ENCODE results near the gene ACOXL. TPM values are rescaled to one million over a fixed set of nuclear protein-coding genes. Genes with fewer than 3 reads are reported as not detected.

The ACOXL gene
- total and polyA plus RNA-seq, 10 of the 15 experiments (the other 5 are each of a cell fraction or from before 2014, with no cell fraction given) = 0.05 to 1.3 (median 0.71) TPM

DNA sequence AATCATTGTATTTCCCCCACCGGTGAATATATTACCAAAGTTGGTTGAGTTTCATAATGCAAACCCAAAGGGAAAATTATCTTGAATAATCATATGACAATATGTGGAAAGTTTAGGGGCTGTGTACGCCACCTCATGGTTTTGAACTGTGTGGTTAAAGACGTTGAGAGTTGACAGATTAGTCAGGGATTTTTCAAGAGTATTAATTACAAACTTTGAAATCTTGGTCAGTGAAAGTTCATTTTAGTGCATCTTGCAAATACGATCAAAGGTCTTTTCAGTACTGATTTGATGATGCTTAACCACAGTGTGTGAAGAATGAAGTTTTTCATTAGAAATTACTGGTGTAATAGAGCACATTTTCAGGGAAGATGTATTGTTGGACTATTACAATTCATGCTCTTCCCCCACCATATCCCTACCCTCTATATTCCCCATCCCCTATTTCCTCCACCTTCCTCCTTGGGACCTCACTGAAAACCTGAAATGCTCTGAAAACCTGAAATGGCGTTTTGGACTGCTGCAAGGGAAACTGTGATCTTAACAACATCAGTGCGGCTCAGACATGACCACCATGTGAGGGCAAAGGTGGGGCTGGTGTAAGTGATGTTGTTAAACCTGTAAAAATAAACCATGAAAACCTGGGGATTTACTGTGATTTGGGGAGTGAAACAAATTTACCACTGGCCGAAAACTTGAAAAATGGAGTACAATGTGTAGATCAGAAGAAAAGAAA is 383.8 kb downstream of the ACOXL start (continued):
- TF ChIP-seq, protein P1, sequence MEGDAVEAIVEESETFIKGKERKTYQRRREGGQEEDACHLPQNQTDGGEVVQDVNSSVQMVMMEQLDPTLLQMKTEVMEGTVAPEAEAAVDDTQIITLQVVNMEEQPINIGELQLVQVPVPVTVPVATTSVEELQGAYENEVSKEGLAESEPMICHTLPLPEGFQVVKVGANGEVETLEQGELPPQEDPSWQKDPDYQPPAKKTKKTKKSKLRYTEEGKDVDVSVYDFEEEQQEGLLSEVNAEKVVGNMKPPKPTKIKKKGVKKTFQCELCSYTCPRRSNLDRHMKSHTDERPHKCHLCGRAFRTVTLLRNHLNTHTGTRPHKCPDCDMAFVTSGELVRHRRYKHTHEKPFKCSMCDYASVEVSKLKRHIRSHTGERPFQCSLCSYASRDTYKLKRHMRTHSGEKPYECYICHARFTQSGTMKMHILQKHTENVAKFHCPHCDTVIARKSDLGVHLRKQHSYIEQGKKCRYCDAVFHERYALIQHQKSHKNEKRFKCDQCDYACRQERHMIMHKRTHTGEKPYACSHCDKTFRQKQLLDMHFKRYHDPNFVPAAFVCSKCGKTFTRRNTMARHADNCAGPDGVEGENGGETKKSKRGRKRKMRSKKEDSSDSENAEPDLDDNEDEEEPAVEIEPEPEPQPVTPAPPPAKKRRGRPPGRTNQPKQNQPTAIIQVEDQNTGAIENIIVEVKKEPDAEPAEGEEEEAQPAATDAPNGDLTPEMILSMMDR (IDR thresholded peaks at IDR 0.05 in 2 of 3, conservative IDR thresholded peaks at IDR 0.05 in 1 of 3; ENCODE audit: control insufficient read depth in 2 of 3, extremely low read depth in 1 of 3, insufficient read depth in 1 of 3, low read depth in 3 of 3, low read length in 3 of 3) = peak in 1 of 3 experiments; percentile 37; a peak in 1 of 6 replicates
- TF ChIP-seq GATAD2B (conservative IDR thresholded peaks at IDR 0.05; ENCODE audit: low read depth) (0 out of 2 replicates have a peak, but pooled peaks have one; percentile 49), NR2C1 (IDR thresholded peaks at IDR 0.05) (peak; percentile 15; the same call in 1 of the 2 replicates), TCF12 (IDR thresholded peaks at IDR 0.05; ENCODE audit: low read depth, low read length) (no peak), NFYA (IDR thresholded peaks at IDR 0.05; ENCODE audit: borderline replicate concordance, low read depth, low read length) (no peak), KLF5 (IDR thresholded peaks at IDR 0.05; ENCODE audit: partially characterized antibody) (no peak), CBFB (IDR thresholded peaks at IDR 0.05; ENCODE audit: low read depth) (peak; percentile 70), DPF2 (IDR thresholded peaks at IDR 0.05) (peak; percentile 90), KAT2A (conservative IDR thresholded peaks at IDR 0.05; ENCODE audit: control insufficient read depth, low read depth, low read length) (no peak), JUND (IDR thresholded peaks at IDR 0.05; ENCODE audit: low read depth, low read length) (no peak), ATF7 (IDR thresholded peaks at IDR 0.05; ENCODE audit: low read depth) (peak; percentile 95), PML (IDR thresholded peaks at IDR 0.05; ENCODE audit: low read length) (peak; percentile 55), MEF2A (IDR thresholded peaks at IDR 0.05; ENCODE audit: insufficient read depth, low read depth, low read length) (0 out of 2 replicates have a peak, but pooled peaks have one; percentile 52), NR2F1 (conservative IDR thresholded peaks at IDR 0.05) (peak; percentile 98), YY1 (IDR thresholded peaks at IDR 0.05; ENCODE audit: low read depth, low read length) (no peak), BCL11A (IDR thresholded peaks at IDR 0.05; ENCODE audit: low read depth, low read length) (peak; percentile 68), SUZ12 (IDR thresholded peaks at IDR 0.05; ENCODE audit: unreplicated experiment) (no peak)
- TF ChIP-seq, protein P2, sequence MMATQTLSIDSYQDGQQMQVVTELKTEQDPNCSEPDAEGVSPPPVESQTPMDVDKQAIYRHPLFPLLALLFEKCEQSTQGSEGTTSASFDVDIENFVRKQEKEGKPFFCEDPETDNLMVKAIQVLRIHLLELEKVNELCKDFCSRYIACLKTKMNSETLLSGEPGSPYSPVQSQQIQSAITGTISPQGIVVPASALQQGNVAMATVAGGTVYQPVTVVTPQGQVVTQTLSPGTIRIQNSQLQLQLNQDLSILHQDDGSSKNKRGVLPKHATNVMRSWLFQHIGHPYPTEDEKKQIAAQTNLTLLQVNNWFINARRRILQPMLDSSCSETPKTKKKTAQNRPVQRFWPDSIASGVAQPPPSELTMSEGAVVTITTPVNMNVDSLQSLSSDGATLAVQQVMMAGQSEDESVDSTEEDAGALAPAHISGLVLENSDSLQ (IDR thresholded peaks at IDR 0.05) = peak; percentile 48; the same call in 1 of the 2 replicates
- TF ChIP-seq, protein P3, sequence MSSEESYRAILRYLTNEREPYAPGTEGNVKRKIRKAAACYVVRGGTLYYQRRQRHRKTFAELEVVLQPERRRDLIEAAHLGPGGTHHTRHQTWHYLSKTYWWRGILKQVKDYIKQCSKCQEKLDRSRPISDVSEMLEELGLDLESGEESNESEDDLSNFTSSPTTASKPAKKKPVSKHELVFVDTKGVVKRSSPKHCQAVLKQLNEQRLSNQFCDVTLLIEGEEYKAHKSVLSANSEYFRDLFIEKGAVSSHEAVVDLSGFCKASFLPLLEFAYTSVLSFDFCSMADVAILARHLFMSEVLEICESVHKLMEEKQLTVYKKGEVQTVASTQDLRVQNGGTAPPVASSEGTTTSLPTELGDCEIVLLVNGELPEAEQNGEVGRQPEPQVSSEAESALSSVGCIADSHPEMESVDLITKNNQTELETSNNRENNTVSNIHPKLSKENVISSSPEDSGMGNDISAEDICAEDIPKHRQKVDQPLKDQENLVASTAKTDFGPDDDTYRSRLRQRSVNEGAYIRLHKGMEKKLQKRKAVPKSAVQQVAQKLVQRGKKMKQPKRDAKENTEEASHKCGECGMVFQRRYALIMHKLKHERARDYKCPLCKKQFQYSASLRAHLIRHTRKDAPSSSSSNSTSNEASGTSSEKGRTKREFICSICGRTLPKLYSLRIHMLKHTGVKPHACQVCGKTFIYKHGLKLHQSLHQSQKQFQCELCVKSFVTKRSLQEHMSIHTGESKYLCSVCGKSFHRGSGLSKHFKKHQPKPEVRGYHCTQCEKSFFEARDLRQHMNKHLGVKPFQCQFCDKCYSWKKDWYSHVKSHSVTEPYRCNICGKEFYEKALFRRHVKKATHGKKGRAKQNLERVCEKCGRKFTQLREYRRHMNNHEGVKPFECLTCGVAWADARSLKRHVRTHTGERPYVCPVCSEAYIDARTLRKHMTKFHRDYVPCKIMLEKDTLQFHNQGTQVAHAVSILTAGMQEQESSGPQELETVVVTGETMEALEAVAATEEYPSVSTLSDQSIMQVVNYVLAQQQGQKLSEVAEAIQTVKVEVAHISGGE (CRISPR knock-in tag; IDR thresholded peaks at IDR 0.05) = no peak
- TF ChIP-seq, protein P4, sequence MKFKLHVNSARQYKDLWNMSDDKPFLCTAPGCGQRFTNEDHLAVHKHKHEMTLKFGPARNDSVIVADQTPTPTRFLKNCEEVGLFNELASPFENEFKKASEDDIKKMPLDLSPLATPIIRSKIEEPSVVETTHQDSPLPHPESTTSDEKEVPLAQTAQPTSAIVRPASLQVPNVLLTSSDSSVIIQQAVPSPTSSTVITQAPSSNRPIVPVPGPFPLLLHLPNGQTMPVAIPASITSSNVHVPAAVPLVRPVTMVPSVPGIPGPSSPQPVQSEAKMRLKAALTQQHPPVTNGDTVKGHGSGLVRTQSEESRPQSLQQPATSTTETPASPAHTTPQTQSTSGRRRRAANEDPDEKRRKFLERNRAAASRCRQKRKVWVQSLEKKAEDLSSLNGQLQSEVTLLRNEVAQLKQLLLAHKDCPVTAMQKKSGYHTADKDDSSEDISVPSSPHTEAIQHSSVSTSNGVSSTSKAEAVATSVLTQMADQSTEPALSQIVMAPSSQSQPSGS (IDR thresholded peaks at IDR 0.05; ENCODE audit: low read length) = peak; percentile 83; the same call in 1 of the 2 replicates

Data from GM12878 (cell line).